GM19025 (cell line): Measurements from ENCODE around the gene PSMD5.
"Not testable (repeated sequence)": the region's sequence is repeated elsewhere in the genome, so short reads cannot be mapped to it uniquely, and the experiment has no call there.

Experiments
- ATAC-seq: cut with Tn5 transposase; IDR thresholded peaks from one replicate; pipeline ENCODE4 v1.9.1; 2021; ENCODE audit warnings: mild to moderate bottlenecking, low read depth, moderate library complexity; ENCODE audit not compliant: unreplicated experiment

PSMD5 gene

GRCh38 chr9:120818595-120818994 is 24.1 kb downstream of the PSMD5 start:
- ATAC-seq, result no peak

- no peak for ATAC-seq
Measured at GRCh38 chr9:120815075-120815474, 27.6 kb downstream of the PSMD5 start.

- no peak for ATAC-seq
Measured at GRCh38 chr9:120808931-120809330, 33.8 kb downstream of the PSMD5 start.

- no peak for ATAC-seq
Measured at GRCh38 chr9:120807607-120808379, 34.9 kb downstream of the PSMD5 start.

GRCh38 chr9:120804784-120805363 is 37.8 kb downstream of the PSMD5 start:
- ATAC-seq, result not testable (repeated sequence)

GRCh38 chr9:120801441-120801840 is 41.3 kb downstream of the PSMD5 start:
- ATAC-seq, result no peak

GRCh38 chr9:120792898-120793765 is 49.6 kb downstream of the PSMD5 start, which contains the start of gene FBXW2:
Gene FBXW2, minus strand, starts transcription at chr9:120793416. Its CDS starts 5,158 bp downstream, at chr9:120788258.
- peak; percentile 92 for ATAC-seq

- ATAC-seq, result no peak
Measured at GRCh38 chr9:120791161-120791560, 51.6 kb downstream of the PSMD5 start.

GRCh38 chr9:120787933-120788332 is 54.8 kb downstream of the PSMD5 start:
- ATAC-seq, result no peak

- no peak for ATAC-seq
Measured at GRCh38 chr9:120783602-120784047, 59.1 kb downstream of the PSMD5 start.

- ATAC-seq, result no peak
Measured at GRCh38 chr9:120781236-120781635, 61.5 kb downstream of the PSMD5 start.

GRCh38 chr9:120780367-120780766 is 62.4 kb downstream of the PSMD5 start:
- no peak for ATAC-seq

- no peak for ATAC-seq
Measured at GRCh38 chr9:120779227-120779626, 63.5 kb downstream of the PSMD5 start.

GRCh38 chr9:120778758-120779157 is 64.0 kb downstream of the PSMD5 start:
- ATAC-seq, result no peak

- no peak for ATAC-seq
Measured at GRCh38 chr9:120777229-120777628, 65.5 kb downstream of the PSMD5 start.

- no peak for ATAC-seq
Measured at GRCh38 chr9:120776788-120777187, 65.9 kb downstream of the PSMD5 start.

- no peak for ATAC-seq
Measured at GRCh38 chr9:120775859-120776258, 66.9 kb downstream of the PSMD5 start.

- ATAC-seq, result no peak
Measured at GRCh38 chr9:120774719-120775118, 68.0 kb downstream of the PSMD5 start.

- ATAC-seq, result no peak
Measured at GRCh38 chr9:120773256-120773655, 69.5 kb downstream of the PSMD5 start.

GRCh38 chr9:120770931-120771330 is 71.8 kb downstream of the PSMD5 start:
- ATAC-seq, result no peak

GRCh38 chr9:120768886-120769285 is 73.8 kb downstream of the PSMD5 start:
- ATAC-seq, result no peak
